Stomach smooth muscle (tissue), 2 donors: Measurements from ENCODE around the gene CDK4.

Experiments used
- H3K27ac ChIP-seq: one replicate; pipeline ENCODE4 v1.7.0; 2013; ENCODE audit warnings: mild to moderate bottlenecking, low read length, inconsistent platforms
- H3K27me3 ChIP-seq, 2 donors: one replicate each; pipeline ENCODE4 v1.7.0; 2013; ENCODE audit warnings: low read length in 2 of 2; ENCODE audit not compliant: insufficient read depth in 2 of 2, control insufficient read depth in 1 of 2
- H3K36me3 ChIP-seq, 2 donors: one replicate each; pipeline ENCODE4 v1.7.0; 2013; ENCODE audit warnings: low read length in 2 of 2; ENCODE audit not compliant: control insufficient read depth in 2 of 2, insufficient read depth in 2 of 2
- H3K4me1 ChIP-seq: one replicate; pipeline ENCODE4 v1.7.0; 2013; ENCODE audit warnings: low read length; ENCODE audit not compliant: control insufficient read depth, insufficient read depth
- H3K4me3 ChIP-seq, 2 donors: one replicate each; pipeline ENCODE4 v1.7.0; 2013; ENCODE audit warnings: low read length in 2 of 2
- H3K9ac ChIP-seq, 2 donors: one replicate each; pipeline ENCODE4 v1.7.0; 2013; ENCODE audit warnings: low read length in 2 of 2, mild to moderate bottlenecking in 1 of 2
- H3K9me3 ChIP-seq, 2 donors: one replicate each; pipeline ENCODE4 v1.7.0; 2013; ENCODE audit warnings: low read length in 2 of 2; ENCODE audit not compliant: control insufficient read depth in 2 of 2
- donor health status: healthy.
- donor health status: Pancreatic carcinoma.

CDK4 gene

DNA sequence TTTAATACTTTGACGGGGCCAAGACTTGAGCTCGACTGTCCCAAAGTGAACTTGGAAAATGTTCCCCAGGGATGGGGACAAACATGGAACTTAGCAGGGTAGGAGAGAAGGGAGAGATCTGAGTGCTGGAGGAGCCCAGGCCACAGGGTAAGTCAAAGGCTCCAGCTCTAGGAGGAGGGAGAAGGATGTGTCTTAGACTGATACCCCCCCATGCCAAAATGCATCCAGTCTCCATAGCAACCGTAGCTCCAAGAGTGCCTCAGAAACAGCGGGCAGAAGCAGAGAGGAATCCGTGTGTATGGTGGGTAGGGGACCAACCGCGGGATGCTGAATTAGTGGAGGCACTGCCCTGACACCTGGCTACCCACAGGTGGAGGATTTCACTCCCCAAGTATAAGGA lies 12.7 kb downstream of the CDK4 start:
- Histone ChIP-seq H3K9ac (no peak overlapping the region), H3K4me1 (peaks cover 33% of the 10 kb centered on the region), H3K27ac (no peak overlapping the region), H3K4me3 (no peak overlapping the region), H3K9me3 (no peaks in the 10 kb centered on the region), H3K36me3 (no peaks in the 10 kb centered on the region), H3K27me3 (peaks cover 54 to 59% of the 10 kb centered on the region in 2 donors)

DNA sequence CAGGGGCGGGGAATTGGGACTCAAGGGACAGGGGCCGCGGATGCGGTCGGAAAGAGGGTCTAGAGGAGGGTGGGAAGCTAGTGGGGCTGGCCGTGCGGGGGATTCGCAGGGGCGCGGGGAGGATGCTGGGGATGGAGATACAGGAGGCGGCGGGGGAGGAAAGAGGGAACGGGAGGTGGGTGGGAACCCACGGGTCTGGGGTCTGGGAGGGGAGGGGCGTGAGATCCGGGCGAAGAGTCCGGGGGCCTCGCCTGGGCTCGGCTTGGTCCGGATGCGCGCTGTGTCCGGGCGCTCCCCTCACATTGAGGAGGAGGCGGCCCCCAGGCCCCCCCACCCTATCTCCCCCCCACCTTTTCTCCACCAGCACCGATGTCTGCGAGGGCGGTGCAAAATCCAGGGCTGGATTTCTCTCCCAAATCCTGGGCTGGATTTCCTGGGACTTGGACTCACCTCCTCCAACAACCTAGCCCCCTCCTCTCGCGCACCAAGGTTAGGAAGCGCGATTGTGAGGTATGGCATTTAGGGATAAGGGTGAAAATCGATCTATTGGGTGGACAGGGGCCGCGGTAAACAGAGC lies 13.4 kb downstream of the CDK4 start, which contains the start of gene AGAP2:
Gene AGAP2 (minus strand): TSS at position 82 of the 577 bp plus-strand sequence. CDS start 496 bp downstream, outside the sequence.
- H3K9me3 ChIP-seq: no peaks in the 10 kb centered on the region
- no peak within 1 kb of the TSS for H3K27ac ChIP-seq
- H3K27me3 ChIP-seq: peaks cover 60 to 61% of the 10 kb centered on the region in 2 donors
- H3K4me1 ChIP-seq: peaks cover 30% of the 10 kb centered on the region
- no peaks in the 10 kb centered on the region for H3K36me3 ChIP-seq
- no peak within 1 kb of the TSS for H3K9ac ChIP-seq
- H3K4me3 ChIP-seq: peak within 1 kb of the TSS; percentile 28 to 61

DNA sequence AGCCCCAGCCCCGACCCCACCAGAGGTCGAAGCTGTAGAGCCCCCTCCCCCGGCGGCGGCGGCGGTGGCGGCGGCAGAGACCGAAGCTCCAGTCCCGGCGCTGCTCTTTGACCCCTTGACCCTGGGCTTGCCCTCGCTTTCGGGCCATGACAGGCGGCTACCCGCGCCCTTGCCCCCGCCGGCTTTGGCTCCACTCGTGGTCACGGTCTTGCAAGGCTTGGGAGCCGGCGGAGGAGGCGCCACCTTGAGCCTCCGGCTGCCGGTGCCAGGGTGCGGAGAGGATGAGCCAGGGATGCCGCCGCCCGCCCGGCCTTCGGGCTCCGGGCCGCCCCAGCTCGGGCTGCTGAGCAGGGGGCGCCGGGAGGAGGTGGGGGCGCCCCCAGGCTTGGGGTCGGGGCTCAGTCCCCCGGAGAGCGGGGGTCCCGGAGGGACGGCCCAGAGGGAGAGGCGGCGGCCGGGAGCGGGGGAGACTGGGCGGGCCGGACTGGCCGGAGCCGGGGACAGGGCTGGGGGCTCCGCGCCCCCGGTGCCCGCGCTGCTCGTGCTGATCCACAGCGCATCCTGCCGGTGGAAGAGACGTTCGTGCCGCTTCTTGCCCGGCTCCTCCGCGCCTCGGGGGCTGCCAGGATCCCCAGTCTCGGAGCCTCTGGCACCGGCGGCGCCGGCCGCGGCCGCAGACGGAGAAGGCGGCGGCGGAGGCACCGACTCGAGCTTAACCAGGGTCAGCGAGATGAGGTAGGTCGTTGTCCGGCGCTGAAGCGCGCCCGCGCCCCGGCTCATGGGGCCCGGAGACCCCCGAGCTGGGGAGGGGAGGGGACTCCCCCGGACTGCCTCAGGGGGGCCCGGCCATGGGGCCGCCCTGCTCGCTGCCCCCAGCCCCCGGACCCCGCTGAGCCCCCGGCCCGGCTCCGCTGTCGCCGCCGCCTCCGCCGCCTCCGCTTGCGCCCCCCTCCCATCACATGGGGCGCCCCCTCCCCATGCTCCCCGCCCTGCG lies 14.3 kb downstream of the CDK4 start:
- Histone ChIP-seq H3K27ac (no peak overlapping the region), H3K9ac (no peak overlapping the region), H3K4me1 (peaks cover 30% of the 10 kb centered on the region), H3K9me3 (no peaks in the 10 kb centered on the region), H3K4me3 (peak overlapping the region; percentile 28 to 61), H3K27me3 (peaks cover 61 to 69% of the 10 kb centered on the region in 2 donors), H3K36me3 (no peaks in the 10 kb centered on the region)

DNA sequence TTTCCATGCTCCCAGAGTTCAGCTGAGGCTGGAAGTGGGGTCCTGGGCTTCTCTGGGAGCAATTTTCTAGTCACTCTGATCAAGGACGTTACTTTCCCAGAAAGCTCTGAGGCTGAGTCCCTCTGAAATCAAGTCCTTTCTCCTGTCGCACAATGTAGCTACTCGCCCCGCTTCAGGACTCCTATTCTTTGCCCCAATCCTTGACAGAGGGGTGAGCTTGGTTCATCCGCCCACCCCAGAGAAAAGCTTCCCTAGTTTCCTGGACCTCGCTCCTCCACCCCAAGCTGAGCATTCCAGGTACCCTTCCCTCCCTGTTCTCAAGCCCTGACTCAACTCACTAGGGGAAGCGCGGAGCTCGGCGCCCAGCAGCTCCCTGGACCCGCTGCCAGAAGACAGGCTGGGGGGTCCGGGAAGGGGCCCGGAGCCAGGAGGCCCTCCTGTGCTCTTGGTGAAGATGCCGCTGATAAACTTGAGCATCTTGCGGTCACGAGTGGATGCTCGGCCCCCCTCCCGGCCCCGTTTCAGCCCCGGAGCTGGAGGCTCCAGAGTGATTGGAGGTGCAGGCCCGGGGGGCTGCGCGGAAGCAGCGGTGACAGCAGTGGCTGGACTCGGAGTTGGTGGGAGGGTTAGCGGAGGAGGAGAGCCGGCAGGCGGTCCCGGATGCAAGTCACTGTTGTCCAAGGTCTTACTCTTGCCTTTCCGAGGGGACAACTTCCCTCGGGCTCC lies 15.2 kb downstream of the CDK4 start:
- H3K9me3 ChIP-seq: no peaks in the 10 kb centered on the region
- no peaks in the 10 kb centered on the region for H3K36me3 ChIP-seq
- H3K9ac ChIP-seq: no peak overlapping the region
- H3K27me3 ChIP-seq: peaks cover 67 to 75% of the 10 kb centered on the region in 2 donors
- no peak overlapping the region for H3K27ac ChIP-seq
- peaks cover 30% of the 10 kb centered on the region for H3K4me1 ChIP-seq
- peak overlapping the region in 1 of 2 donors; percentile 61 for H3K4me3 ChIP-seq

DNA sequence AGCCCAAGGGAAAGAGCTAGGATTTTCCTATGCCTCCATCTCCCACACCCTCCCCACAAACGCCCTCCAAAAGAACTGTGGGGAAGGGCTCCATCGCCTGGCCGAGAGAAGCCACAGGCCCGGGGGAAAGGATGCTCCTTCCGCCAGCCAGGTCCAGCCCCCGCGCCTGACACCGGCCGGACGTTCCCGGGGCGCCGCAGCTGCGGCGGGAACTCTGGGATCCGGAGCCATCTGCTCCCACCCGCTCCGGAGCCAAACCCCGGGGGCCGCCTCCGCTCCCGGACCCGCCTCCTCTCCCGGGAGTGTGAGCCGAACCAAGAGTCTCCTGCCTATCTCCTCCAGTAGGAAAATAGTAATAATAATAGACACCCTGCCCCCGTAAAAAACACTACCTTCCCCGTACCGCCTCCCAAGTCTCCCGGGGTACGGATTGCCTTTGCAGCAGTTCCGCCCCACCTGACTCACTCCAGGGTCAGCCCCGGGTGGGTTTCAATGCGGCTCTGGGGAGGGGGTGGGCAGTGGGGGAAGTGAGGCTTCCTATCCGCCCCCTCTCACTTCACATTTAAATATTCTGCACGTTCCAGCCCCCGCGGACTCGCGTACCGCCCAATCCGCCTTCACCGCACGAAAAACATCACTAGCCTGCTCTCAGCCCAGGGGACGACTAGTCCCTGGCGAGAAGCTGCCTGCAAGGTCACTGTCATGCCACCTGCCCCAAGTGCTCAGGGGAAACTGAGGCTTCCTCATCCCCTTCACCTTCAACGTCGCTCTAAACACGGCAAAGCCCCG lies 16.0 kb downstream of the CDK4 start:
- Histone ChIP-seq H3K4me1 (peaks cover 30% of the 10 kb centered on the region), H3K27me3 (peaks cover 64 to 74% of the 10 kb centered on the region in 2 donors)

DNA sequence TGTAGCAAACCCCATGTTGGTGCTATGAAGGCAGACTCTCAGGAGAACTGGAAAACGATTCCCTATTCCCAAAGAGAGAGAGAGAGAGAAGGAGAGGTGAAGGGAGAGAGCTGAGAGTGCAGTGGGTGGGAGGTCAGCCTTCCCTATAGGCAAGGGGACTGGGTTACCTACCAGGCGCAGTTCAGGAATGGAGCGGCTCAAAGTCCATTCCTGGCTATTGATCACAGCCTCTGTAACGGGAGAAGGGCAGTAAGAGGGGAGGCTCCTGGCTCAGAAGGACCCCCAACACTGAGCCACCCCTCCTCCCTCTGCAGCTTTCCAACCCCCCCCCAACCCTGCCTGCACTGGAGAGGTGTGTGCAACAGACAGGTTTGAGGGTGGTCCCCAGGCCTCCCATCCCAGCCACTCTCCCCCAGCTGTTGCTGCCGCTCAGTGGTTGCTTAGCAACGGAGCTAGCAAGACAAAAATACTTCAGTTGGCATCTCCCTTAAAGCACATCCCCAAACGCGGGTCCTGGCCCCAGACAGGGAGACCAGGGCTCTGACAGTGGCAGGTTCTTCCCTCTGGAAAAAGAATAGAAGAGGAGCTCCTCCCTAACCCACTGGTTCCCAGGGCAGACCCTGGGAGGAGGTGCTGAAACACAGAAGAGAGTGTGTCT lies 16.8 kb downstream of the CDK4 start:
- H3K36me3 ChIP-seq: no peaks in the 10 kb centered on the region
- H3K4me3 ChIP-seq: no peak overlapping the region
- no peak overlapping the region for H3K27ac ChIP-seq
- H3K9me3 ChIP-seq: no peaks in the 10 kb centered on the region
- peaks cover 64 to 69% of the 10 kb centered on the region in 2 donors for H3K27me3 ChIP-seq
- H3K4me1 ChIP-seq: peaks cover 30% of the 10 kb centered on the region
- no peak overlapping the region for H3K9ac ChIP-seq

More for the DNA sequence above, 16.0 kb downstream of the CDK4 start:
- Histone ChIP-seq H3K27ac (no peak overlapping the region), H3K9me3 (no peaks in the 10 kb centered on the region), H3K36me3 (no peaks in the 10 kb centered on the region), H3K4me3 (peak overlapping the region in 1 of 2 donors; percentile 44), H3K9ac (no peak overlapping the region)

DNA sequence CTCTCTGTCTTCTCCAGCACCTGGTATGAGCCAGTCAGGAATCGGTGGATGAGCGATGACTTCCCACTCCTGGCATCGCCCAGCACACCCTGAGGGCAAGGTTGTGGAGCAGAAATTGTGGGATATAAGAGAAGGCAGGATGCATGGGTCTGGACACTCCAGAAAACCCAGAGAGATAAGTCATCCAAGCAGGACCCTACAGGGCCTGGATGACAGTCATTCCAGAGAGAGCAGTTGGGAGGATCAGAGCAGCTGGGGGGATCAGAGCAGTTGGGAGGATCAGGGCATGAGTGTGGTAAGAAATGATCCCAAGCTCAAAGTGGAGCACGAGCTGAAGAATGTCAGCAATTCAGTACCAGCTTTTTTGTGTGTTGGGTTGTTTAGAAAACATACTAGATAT lies 17.5 kb downstream of the CDK4 start:
- Histone ChIP-seq H3K4me3 (no peak overlapping the region), H3K36me3 (no peaks in the 10 kb centered on the region), H3K27me3 (peaks cover 56 to 63% of the 10 kb centered on the region in 2 donors), H3K27ac (no peak overlapping the region), H3K9ac (no peak overlapping the region), H3K4me1 (peaks cover 30% of the 10 kb centered on the region), H3K9me3 (no peaks in the 10 kb centered on the region)

DNA sequence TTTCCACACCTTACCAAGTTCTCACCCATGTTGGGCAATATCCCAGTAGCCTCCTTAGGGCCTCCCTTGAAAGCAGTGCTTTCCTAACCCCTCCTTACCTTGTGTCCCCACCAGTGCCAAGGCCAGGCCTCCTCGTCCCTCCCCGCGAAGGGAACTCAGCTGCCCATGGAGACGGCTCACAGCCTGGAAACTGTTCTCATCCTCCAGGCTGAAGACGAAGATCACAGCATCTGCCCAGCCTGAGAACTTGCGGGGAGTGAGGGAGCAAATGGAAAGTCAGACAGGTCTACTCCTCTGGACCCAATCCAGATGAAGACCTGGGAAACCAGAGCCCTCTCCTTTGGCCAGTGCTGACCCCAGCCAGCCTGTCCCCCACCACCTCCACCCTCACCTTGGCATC lies 18.2 kb downstream of the CDK4 start:
- H3K9me3 ChIP-seq: no peaks in the 10 kb centered on the region
- no peak overlapping the region for H3K27ac ChIP-seq
- H3K4me3 ChIP-seq: no peak overlapping the region
- H3K9ac ChIP-seq: no peak overlapping the region
- peaks cover 51 to 56% of the 10 kb centered on the region in 2 donors for H3K27me3 ChIP-seq
- no peaks in the 10 kb centered on the region for H3K36me3 ChIP-seq
- peaks cover 28% of the 10 kb centered on the region for H3K4me1 ChIP-seq

DNA sequence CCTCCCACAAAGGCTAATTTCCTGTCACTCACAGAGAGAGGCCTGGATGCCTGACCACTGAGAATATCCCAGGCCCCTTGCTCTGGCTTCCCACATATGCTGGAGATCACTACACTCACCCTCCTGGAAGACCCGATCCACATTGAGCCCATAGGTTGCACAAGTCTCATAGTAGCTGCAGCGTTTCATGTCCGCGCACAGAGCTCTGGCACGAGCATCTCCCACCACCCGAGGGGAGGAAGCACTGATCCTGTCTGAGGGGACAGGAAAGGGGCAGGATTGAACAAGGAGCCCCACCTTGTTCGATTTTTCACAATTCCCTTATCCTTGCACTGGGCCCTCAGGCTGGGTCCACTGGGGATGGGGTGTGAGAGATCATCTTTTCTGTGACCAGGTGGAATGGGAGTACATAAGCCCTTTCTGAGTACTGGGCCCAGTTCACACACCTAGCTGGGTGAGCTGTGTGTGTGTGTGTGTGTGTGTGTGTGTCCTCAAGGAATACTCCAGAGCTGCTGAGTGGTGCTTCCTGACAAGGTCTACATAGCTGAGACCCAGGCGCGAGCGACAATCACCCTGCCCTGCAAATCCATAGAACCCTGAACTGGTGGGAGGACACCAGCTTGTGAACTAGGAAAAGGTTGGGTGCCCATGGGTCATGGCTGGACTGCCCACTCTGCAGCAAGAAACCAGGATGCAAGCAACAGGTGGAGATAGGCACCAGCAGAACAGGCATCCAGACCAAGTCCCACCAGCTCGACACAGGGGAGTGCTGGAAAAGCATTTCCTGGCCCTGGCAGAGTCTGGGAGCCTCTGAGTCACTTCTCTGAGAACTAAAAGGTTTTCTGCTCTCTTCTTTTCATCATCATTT lies 19.1 kb downstream of the CDK4 start:
- H3K9ac ChIP-seq: no peak overlapping the region
- no peak overlapping the region for H3K27ac ChIP-seq
- no peak overlapping the region for H3K4me3 ChIP-seq
- H3K9me3 ChIP-seq: no peaks in the 10 kb centered on the region
- peaks cover 26% of the 10 kb centered on the region for H3K4me1 ChIP-seq
- H3K27me3 ChIP-seq: peaks cover 48 to 56% of the 10 kb centered on the region in 2 donors
- H3K36me3 ChIP-seq: no peaks in the 10 kb centered on the region
